HL-60 (cell line): ENCODE measurements around the gene BIVM.

Experiments used
- DNase-seq, 2 experiments: peaks; one replicate each; pipeline ENCODE4 v3.0.0-alpha.2; 2010 to 2020; ENCODE audit warnings: low read depth in 1 of 2, low spot score in 1 of 2
- H3K27ac ChIP-seq: fragments of 250-450 bp; sonication (Bioruptor Pico); replicated peaks from 2 replicates; pipeline ENCODE4 v1.5.1; 2020; ENCODE audit warnings: mild to moderate bottlenecking, moderate library complexity
- H3K27me3 ChIP-seq: fragments of 250-450 bp; sonication (Bioruptor Pico); 2 replicates; pipeline ENCODE4 v1.5.1; 2021; ENCODE audit warnings: mild to moderate bottlenecking, moderate library complexity; ENCODE audit not compliant: insufficient read depth, poor library complexity, severe bottlenecking
- H3K4me3 ChIP-seq: replicated peaks from 2 replicates; pipeline ENCODE4 v1.5.1; 2011; ENCODE audit warnings: mild to moderate bottlenecking, control low read depth, low read length; ENCODE audit not compliant: insufficient read depth
- GABPA ChIP-seq: IDR thresholded peaks from 2 replicates; pipeline ENCODE4 v1.6.1; 2012; ENCODE audit warnings: low read depth
- POLR2AphosphoS5 ChIP-seq: IDR thresholded peaks from 2 replicates; pipeline ENCODE4 v1.6.1; 2012; ENCODE audit warnings: low read depth
- SPI1 ChIP-seq: IDR thresholded peaks from 2 replicates; pipeline ENCODE4 v1.6.1; 2012; ENCODE audit warnings: low read depth, mild to moderate bottlenecking, borderline replicate concordance
- TF ChIP-seq, protein P1 (sequence below): IDR thresholded peaks from 2 replicates; pipeline ENCODE4 v1.6.1; 2012; ENCODE audit warnings: low read depth; ENCODE audit not compliant: insufficient replicate concordance
- TF ChIP-seq, protein P2 (sequence below): IDR thresholded peaks from one replicate; pipeline ENCODE4 v1.5.1; 2011; ENCODE audit warnings: low read length, control low read depth, inconsistent platforms; ENCODE audit not compliant: insufficient read depth

Gene BIVM

DNA sequence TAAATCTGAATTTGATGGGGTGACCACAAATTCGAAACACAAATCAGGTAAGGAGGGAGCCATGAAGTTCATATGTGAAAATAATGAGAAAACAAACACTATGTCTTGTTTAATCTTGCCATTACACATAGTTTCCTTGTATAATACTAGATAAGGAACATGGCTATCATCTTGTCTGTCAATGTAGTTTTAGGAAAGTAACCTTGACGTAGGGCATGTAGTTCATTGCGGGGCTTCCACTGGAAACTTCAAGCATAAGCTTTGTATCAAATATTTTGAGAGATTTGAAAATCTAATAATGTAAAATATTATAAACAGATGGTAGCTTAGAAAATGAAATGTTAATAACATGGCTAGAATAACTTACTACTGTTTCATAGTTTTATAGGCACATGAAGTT, 8.8 kb downstream of the BIVM start:
- no peak overlapping the region for H3K27ac ChIP-seq
- no peak overlapping the region for H3K4me3 ChIP-seq
- no peak for DNase-seq
- no peaks in the 10 kb centered on the region for H3K27me3 ChIP-seq
- TF ChIP-seq POLR2AphosphoS5 = no peak
- TF ChIP-seq, protein P1, sequence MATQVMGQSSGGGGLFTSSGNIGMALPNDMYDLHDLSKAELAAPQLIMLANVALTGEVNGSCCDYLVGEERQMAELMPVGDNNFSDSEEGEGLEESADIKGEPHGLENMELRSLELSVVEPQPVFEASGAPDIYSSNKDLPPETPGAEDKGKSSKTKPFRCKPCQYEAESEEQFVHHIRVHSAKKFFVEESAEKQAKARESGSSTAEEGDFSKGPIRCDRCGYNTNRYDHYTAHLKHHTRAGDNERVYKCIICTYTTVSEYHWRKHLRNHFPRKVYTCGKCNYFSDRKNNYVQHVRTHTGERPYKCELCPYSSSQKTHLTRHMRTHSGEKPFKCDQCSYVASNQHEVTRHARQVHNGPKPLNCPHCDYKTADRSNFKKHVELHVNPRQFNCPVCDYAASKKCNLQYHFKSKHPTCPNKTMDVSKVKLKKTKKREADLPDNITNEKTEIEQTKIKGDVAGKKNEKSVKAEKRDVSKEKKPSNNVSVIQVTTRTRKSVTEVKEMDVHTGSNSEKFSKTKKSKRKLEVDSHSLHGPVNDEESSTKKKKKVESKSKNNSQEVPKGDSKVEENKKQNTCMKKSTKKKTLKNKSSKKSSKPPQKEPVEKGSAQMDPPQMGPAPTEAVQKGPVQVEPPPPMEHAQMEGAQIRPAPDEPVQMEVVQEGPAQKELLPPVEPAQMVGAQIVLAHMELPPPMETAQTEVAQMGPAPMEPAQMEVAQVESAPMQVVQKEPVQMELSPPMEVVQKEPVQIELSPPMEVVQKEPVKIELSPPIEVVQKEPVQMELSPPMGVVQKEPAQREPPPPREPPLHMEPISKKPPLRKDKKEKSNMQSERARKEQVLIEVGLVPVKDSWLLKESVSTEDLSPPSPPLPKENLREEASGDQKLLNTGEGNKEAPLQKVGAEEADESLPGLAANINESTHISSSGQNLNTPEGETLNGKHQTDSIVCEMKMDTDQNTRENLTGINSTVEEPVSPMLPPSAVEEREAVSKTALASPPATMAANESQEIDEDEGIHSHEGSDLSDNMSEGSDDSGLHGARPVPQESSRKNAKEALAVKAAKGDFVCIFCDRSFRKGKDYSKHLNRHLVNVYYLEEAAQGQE = no peak
- TF ChIP-seq SPI1 = no peak
- no peak for TF ChIP-seq GABPA
- TF ChIP-seq, protein P2, sequence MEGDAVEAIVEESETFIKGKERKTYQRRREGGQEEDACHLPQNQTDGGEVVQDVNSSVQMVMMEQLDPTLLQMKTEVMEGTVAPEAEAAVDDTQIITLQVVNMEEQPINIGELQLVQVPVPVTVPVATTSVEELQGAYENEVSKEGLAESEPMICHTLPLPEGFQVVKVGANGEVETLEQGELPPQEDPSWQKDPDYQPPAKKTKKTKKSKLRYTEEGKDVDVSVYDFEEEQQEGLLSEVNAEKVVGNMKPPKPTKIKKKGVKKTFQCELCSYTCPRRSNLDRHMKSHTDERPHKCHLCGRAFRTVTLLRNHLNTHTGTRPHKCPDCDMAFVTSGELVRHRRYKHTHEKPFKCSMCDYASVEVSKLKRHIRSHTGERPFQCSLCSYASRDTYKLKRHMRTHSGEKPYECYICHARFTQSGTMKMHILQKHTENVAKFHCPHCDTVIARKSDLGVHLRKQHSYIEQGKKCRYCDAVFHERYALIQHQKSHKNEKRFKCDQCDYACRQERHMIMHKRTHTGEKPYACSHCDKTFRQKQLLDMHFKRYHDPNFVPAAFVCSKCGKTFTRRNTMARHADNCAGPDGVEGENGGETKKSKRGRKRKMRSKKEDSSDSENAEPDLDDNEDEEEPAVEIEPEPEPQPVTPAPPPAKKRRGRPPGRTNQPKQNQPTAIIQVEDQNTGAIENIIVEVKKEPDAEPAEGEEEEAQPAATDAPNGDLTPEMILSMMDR = no peak

DNA sequence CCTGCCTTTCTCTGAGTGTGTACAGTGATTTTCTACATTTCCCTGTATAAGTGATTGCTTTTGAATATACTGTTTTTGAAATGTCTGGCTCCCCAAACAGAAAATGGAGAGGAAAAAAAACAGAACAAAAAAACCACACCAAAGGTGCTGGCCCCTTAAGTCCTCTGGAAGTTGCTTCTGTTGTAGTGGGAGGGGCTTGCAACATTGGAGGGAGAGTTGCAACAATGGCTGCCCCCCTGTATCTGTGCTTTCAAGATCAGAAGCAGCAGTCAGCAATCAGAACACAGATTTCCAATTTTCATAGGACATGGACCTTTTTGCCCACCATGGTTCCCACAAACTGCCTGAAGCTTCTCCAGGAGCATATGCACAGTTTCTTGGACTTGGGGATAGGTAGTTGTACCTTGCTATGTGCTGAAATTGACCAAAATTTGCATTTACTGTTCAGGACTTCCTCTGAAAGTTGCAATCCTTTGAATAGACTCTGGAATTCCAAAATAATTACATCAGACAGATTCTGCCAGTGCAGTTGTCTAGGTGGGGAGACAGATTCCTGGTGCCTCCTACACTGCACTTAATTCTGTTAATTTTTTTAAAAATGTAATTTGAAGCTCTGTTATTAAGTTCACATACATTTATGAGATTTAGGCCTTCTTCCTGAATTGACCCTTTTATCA, 13.8 kb downstream of the BIVM start:
- Histone ChIP-seq H3K27ac (no peak overlapping the region), H3K27me3 (no peaks in the 10 kb centered on the region), H3K4me3 (no peak overlapping the region)
- DNase-seq = no peak
- no peak for TF ChIP-seq POLR2AphosphoS5
- no peak for TF ChIP-seq GABPA
- TF ChIP-seq SPI1 = no peak
- TF ChIP-seq, protein P2 = no peak
- TF ChIP-seq, protein P1 = no peak

DNA sequence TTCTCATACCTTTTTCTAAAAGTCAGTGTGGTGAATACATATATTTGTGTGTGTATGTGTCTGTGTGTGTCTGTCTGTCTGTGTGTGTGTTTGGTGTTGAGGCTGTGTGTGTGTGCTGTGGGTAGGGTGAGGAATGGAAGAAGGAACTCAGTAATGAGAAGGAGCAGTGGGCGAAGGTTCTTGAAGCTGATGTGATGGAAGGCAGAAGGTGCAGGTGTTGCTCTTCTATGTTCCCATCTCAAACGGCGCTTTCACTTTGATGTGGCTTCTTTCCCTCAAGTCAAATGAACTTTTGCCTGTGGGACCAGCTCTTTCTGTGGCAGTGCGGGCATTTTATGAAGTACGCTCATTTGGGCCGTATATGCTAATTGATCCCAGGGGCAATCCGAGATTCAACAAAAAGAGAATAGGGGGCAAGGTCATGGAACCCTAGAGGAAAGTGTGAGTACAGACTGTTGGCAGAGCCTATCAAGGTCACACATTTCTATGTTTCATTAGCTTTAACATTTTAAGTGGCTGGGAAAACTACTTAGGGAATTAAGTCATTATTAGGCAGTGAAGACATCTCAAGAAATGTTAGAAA, 15.2 kb downstream of the BIVM start:
- Histone ChIP-seq H3K27ac (no peak overlapping the region), H3K4me3 (no peak overlapping the region), H3K27me3 (no peaks in the 10 kb centered on the region)
- DNase-seq = no peak
- TF ChIP-seq SPI1 (no peak), GABPA (no peak), POLR2AphosphoS5 (no peak)
- TF ChIP-seq, protein P2 = no peak
- TF ChIP-seq, protein P1 = no peak
